ENCODE data around the gene TLN1.

GRCh38 chr9:35755071-35755470 is 23.1 kb upstream of the TLN1 start:
- TF ChIP-seq NFE2L2 (conservative IDR thresholded peaks at IDR 0.05; ENCODE audit: low read length) (no peak), CTCF (IDR thresholded peaks at IDR 0.05) (no peak), RAD21 (conservative IDR thresholded peaks at IDR 0.05 in 1 of 2, IDR thresholded peaks at IDR 0.05 in 1 of 2) (no peak), E2F6 (IDR thresholded peaks at IDR 0.05; ENCODE audit: borderline replicate concordance, low read depth) (no peak), JUNB (IDR thresholded peaks at IDR 0.05) (no peak), POLR2A (IDR thresholded peaks at IDR 0.05; ENCODE audit: low read length) (no peak), CBX8 (IDR thresholded peaks at IDR 0.05) (no peak), HOXB5 (CRISPR knock-in tag; IDR thresholded peaks at IDR 0.05) (no peak), ZFP36 (IDR thresholded peaks at IDR 0.05; ENCODE audit: borderline replicate concordance, partially characterized antibody) (no peak), PBX3 (IDR thresholded peaks at IDR 0.05) (no peak)

Data from A549 (cell line).